Astrocyte of the spinal cord (primary cell): ENCODE results near the gene SND1.

Experiments
- DNase-seq: peaks from one replicate; pipeline ENCODE4 v3.0.0; 2011; ENCODE audit warnings: low read depth, low spot score
- H3K4me3 ChIP-seq: 2 replicates; pipeline ENCODE4 v1.5.1; 2011; ENCODE audit warnings: low read depth, mild to moderate bottlenecking, low read length, moderate library complexity
- in situ Hi-C: cut with HindIII; loops from 2 replicates; pipeline ENCODE4 v1.10.0; 2017; ENCODE audit warnings: low sequenced_read_pairs
- TF ChIP-seq, protein P1 (sequence below): IDR thresholded peaks from 2 replicates; pipeline ENCODE4 v1.5.1; 2012; ENCODE audit warnings: low read depth, mild to moderate bottlenecking, low read length, inconsistent platforms

The SND1 gene

DNA sequence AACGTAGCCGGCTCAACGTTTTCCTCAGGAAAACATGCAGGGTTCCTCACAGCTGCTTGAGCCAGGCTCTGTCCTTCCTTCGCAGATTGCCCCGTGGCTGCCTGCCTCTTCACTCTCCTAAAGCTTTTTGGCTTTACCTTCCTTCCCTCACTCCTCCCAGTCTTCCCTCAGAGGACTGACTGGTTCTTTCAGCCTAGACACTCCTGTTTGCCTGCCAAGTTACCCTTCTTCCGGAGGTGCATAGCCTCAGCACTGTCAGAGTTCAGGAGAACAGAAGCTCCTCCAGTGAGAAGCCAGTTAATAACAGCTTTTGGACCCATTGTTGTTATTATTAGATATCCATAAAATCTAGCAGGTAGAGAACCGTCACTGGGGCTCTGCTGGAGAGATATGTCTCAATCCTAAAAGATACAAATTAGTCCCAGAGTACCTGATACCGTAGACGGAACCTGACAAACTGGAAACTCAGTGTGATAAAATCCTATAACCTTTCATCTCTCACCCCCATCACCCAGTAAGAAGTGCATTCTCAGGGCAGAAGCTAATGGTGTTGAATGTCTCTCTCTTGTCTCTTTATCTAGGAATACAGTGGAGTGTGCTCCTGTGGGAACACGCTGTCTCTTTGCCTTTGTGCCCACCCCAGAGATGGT lies 79.6 kb downstream of the SND1 start:
- TF ChIP-seq, protein P1, sequence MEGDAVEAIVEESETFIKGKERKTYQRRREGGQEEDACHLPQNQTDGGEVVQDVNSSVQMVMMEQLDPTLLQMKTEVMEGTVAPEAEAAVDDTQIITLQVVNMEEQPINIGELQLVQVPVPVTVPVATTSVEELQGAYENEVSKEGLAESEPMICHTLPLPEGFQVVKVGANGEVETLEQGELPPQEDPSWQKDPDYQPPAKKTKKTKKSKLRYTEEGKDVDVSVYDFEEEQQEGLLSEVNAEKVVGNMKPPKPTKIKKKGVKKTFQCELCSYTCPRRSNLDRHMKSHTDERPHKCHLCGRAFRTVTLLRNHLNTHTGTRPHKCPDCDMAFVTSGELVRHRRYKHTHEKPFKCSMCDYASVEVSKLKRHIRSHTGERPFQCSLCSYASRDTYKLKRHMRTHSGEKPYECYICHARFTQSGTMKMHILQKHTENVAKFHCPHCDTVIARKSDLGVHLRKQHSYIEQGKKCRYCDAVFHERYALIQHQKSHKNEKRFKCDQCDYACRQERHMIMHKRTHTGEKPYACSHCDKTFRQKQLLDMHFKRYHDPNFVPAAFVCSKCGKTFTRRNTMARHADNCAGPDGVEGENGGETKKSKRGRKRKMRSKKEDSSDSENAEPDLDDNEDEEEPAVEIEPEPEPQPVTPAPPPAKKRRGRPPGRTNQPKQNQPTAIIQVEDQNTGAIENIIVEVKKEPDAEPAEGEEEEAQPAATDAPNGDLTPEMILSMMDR = no peak
- in situ Hi-C loops = no loop called here
- no peak overlapping the region for H3K4me3 ChIP-seq
- DNase-seq = no peak

DNA sequence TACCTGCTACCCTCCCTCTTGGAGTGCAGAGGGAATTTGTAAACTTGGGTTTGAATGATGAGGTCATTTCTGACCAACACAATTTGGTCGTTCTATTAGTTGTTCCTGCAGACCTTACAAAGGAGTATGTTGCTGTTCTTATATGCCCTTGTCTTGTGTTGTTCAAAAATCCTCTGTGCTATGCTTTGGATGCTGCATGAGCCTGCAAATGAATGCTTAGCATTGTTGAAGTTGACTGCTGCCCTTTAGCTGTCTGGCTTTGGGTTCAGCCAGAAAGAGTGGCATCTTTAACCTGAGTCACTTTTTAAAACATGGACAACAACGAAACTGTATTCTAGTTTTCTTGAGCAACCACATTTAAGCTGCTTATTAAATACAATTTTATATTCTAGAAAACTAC lies 80.3 kb downstream of the SND1 start:
- in situ Hi-C loops = no loop called here
- TF ChIP-seq, protein P1 = no peak
- no peak for DNase-seq
- H3K4me3 ChIP-seq = no peak overlapping the region

DNA sequence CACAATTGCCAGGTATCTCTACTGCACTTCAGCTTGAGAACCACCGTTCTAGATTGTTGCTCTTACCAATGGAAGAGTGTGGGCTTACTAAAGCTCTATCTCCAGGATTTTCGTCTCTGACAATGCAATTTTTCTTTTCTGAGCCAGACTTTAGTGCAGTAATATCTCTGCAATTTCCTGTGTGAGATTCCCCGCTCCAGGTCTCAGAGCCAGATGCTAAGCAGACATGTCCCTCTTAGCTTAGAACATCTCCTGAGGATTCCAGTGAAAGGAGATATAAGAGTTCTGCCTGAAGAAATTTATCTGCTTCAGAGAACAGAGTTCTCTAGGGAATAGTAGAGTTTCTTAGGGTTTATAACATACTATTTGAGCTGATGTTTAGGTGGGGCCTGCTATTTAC lies 82.0 kb downstream of the SND1 start:
- TF ChIP-seq, protein P1 = no peak
- no peak overlapping the region for H3K4me3 ChIP-seq
- in situ Hi-C loops = no loop called here
- DNase-seq = no peak

DNA sequence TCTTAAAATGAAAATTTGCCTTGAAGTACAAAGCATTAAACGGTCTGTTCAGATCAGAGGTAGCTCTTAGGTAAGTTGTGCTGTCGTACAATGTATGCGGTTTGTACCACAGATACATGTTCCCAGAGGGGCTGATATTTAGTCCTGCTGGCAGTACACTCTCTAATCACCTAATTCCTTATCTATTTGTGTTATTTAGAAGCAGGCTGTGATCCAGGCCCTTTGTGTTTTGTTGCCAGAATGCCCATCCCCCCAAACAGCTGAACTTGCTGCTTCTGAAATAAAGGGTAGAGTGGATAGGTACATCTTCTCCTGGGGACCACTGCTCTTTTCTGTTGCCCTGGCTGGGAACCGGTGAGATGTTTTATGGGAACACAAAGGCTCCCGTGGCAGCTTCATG lies 84.5 kb downstream of the SND1 start:
- in situ Hi-C loops = no loop called here
- no peak overlapping the region for H3K4me3 ChIP-seq
- no peak for DNase-seq
- TF ChIP-seq, protein P1 = no peak

DNA sequence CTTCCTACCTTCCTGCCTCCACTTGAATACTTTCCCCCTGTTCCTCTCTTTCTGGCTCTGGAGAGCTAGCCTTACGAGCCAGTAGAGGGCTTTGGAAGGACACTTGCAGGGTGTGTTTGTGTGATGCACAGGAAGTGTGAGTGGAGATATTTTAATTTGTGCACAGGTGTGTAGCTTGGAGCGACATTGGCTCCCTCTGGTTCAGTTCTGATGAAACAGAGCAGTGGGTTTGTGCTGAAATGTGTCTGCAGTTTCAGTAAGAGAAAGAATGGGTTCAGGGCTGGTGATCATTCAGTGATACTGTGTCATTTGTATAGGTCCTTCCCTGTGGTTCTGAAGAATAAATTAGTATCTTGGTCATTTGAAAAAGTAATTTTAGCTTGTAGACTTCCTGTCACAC lies 86.9 kb downstream of the SND1 start:
- TF ChIP-seq, protein P1 = no peak
- DNase-seq = no peak
- in situ Hi-C loops = no loop called here
- H3K4me3 ChIP-seq = no peak overlapping the region

DNA sequence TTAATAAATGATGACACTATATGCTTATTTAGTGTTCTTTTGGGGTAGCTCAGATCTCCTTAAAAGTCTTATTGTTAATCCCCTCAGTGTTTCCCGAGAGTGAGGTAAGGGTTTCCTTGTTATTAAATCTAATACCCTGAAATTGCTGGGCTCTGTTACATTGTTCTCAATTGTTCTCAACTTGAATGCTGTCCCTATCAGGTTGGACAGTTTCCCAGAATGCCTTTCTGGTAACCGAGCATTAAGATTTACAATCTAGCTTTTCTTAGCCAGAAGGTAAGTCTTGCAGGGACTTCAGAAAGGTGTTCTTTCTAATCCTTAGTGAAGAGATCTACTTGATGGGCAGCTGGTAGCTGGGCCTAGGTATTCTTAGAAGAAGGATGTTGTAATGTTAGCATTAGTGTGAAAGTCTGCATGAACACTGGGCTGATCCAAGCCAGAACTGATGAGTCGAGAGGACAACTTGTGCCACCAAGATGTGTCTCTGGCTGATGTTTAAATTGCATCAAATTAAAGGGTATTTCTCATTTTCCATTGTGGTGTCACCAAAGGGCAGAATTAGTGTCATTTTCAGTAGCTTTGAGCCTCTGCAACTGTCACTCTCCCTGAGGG lies 89.9 kb downstream of the SND1 start:
- no peak for DNase-seq
- H3K4me3 ChIP-seq = no peak overlapping the region
- TF ChIP-seq, protein P1 = no peak
- in situ Hi-C loops = no loop called here
